CD4-positive, alpha-beta T cell treated with Interleukin-6 at 100 ng/mL for 8 hours (primary cell): ENCODE measurements around the gene CIRBP.

Experiments
- DNase-seq: peaks from one replicate; pipeline ENCODE4 v3.0.0-alpha.2; 2020; ENCODE audit warnings: mixed read lengths, low spot score

CIRBP gene

GRCh38 chr19:1230783-1231489 is 38.2 kb upstream of the CIRBP start:
- no peak for DNase-seq

GRCh38 chr19:1231729-1232637 is 37.1 kb upstream of the CIRBP start:
- DNase-seq: no peak

- no peak for DNase-seq
Observed at GRCh38 chr19:1232652-1233072, 36.5 kb upstream of the CIRBP start.

- DNase-seq: no peak
Observed at GRCh38 chr19:1233115-1233667, 35.9 kb upstream of the CIRBP start.

GRCh38 chr19:1234051-1234954 is 34.8 kb upstream of the CIRBP start:
- no peak for DNase-seq

GRCh38 chr19:1234955-1235380 is 34.2 kb upstream of the CIRBP start:
- no peak for DNase-seq

- no peak for DNase-seq
Observed at GRCh38 chr19:1235625-1236538, 33.2 kb upstream of the CIRBP start.

GRCh38 chr19:1236576-1236975 is 32.6 kb upstream of the CIRBP start:
- no peak for DNase-seq

GRCh38 chr19:1237027-1237659 is 32.0 kb upstream of the CIRBP start:
- DNase-seq: no peak

- no peak for DNase-seq
Observed at GRCh38 chr19:1237754-1238368, 31.3 kb upstream of the CIRBP start, which contains the start of gene CBARP. Gene CBARP (minus strand): TSS chr19:1238005. CDS start chr19:1236100, 1,905 bp downstream.

- DNase-seq: no peak
Observed at GRCh38 chr19:1238369-1239303, 30.5 kb upstream of the CIRBP start.

- DNase-seq: no peak
Observed at GRCh38 chr19:1239420-1239795, 29.7 kb upstream of the CIRBP start.

- DNase-seq: peak; percentile 85
Observed at GRCh38 chr19:1239796-1240737, 29.1 kb upstream of the CIRBP start.

- no peak for DNase-seq
Observed at GRCh38 chr19:1240925-1241324, 28.2 kb upstream of the CIRBP start.

- DNase-seq: peak; percentile 92
Observed at GRCh38 chr19:1241417-1242095, 27.6 kb upstream of the CIRBP start, which contains the start of gene ATP5F1D. Gene ATP5F1D (plus strand): TSS chr19:1241751. CDS start chr19:1241851, 100 bp downstream.
